GM15510 (cell line): ENCODE measurements around the gene STIM2.

Experiments
- POLR2A ChIP-seq: IDR thresholded peaks from 3 replicates; pipeline ENCODE4 v1.6.1; 2011; ENCODE audit warnings: borderline replicate concordance; ENCODE audit not compliant: insufficient read length; ENCODE audit errors: extremely low read depth

The STIM2 gene

DNA sequence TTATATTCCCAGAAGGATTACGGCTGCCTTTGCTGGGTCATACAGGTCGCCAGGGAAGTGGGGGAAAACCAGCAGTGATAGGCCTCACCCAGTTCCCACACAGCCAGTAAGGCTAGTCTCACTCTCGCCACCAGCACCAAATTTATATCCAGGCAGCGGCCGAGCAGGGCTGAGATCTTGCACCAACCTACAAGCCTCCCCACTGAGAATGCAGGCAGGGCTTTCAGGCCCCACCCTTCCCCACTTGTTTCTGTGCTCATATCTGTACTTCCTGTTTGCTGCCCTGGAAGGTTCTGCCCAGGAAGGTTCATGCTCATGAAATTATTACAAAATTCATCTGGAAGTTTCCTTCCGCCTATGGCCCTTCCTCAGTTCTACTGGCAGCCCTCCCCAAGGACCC, 179.7 kb downstream of the STIM2 start:
- no peak for TF ChIP-seq POLR2A

GRCh38 chr4:27042411-27042810, 181.8 kb downstream of the STIM2 start:
- TF ChIP-seq POLR2A = no peak

- no peak for TF ChIP-seq POLR2A
Measured at GRCh38 chr4:27043200-27043599, 182.6 kb downstream of the STIM2 start.

- TF ChIP-seq POLR2A = no peak
Measured at GRCh38 chr4:27046851-27047250, 186.2 kb downstream of the STIM2 start.

GRCh38 chr4:27048429-27049238, 188.0 kb downstream of the STIM2 start:
- no peak for TF ChIP-seq POLR2A

- TF ChIP-seq POLR2A = no peak
Measured at GRCh38 chr4:27049239-27049829, 188.7 kb downstream of the STIM2 start.

- no peak for TF ChIP-seq POLR2A
Measured at GRCh38 chr4:27050731-27051130, 190.1 kb downstream of the STIM2 start.

DNA sequence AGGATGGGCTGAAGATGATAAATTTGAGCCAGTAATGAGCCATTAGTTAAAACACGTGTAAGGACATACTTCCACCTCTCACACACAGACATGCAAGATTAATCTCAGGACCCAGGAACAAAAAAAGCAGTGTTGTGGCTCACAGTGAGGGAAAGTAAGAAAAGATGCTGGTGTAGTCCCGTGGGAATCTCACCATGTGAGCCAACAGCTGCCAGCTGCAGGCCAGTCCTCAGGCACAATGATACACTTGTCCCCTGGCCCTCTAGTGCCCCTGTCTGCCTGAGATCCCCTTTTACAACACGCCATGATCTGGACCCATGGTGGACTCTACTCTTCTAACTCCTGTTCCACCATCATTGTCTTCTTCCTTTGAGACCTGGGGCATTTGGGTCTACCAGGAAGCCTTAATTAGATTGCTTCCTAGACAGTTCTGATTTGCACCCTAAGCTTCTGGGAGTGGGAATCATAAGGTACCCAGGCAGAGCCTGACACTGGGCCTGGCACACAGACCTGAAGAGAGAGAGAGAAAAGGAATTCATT, 194.7 kb downstream of the STIM2 start:
- no peak for TF ChIP-seq POLR2A

DNA sequence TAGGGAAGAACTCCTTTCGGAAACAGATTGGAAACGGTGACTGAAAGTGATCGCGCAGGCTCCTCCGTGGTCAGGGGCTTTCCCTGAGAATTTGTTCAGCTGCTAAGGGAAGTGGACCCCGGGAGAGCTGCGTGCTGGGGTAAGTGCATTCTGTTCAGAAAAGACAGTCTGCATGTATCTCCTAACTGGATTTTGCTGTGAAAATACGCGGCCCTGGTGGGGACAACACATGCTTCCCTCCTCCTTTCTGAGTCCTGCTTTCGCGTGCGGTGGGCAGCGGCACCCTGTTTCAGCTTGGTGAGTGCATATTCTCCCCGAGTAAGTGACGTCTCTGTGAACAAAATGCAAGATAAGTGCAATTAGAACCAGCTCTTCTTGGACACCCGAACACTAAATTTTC, 195.6 kb downstream of the STIM2 start:
- TF ChIP-seq POLR2A = no peak

DNA sequence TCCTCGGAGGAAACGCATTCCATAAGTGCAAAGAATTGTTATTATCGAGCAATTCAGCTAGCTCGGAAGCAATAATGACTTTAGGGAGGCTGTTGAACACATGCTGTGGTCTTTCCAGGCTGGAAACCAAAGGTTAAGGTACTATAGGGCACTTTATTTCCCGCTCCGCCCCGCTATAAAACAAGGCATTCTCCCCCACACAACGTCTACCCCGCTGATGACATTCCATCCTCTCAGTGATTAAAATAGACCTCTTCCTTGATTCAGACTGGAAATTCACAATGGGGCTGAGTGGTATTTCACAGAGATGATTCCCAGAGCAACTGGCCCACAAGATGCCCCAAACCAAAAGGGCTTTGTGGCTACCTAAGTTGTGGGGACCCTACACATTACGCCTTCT, 196.4 kb downstream of the STIM2 start:
- no peak for TF ChIP-seq POLR2A

DNA sequence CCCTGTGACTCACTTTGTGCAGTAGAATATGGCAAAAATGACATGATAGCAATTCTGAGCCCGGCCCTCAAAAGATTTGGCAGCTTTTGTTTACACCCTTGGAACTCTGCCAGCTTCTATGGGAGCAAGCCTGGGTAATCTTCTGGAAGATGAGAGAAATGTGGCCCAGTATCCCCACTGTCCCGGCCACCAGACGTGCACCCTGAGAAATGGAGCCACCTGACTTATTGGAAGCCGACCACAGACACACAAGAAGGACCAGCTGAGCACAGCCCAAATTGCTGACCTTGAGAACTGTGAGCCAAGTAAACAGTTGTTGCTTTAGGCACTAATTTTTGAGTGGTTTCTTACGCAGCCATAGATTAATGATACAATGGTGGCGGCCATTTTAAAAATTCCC, 197.0 kb downstream of the STIM2 start:
- TF ChIP-seq POLR2A = no peak

DNA sequence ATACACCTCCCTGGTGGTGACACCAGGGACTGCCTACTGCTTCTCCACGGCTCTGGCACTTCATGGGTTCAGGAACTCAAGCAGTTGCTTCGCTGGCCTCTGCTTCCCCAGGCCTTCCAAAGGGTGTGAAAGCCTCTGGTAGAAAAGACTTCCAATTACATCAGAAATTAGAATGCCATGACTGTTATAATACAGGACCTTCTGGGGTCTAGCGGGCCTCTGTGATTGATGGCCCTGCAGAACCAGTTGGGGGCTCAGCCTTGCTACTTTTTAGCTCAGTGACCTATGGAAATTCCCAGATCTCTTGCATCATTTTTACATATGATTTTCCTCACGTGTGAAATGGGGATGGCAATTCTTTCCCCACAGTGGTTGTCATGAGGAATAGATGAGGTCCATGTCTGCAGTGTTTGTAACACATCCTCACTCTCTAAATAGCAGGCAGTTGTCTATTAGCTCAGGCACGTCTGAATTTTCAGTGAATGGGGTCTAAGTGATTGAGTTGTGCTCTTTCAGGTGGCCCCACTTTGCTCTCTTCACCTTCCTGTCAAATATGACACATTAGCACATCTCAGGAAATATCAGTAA, 198.3 kb downstream of the STIM2 start:
- TF ChIP-seq POLR2A = no peak

DNA sequence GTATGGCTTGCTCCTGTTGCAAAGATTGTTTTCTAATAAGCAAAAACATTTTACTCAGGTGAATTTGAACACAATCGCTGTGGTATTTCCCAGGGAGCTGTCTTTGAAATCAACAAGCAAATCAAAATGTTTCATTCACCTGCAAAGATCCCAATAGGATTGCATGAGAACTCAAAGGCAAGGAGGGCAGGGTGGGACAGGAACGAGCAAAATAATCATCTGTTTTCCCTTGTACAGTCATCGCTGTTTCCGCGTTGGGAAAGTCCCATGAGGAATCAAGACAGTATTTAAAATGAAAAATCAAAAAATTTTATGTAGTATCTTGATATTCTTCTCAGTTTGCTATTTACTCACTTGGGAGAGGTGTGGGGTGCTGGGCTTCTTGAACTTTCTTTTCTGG, 198.8 kb downstream of the STIM2 start:
- no peak for TF ChIP-seq POLR2A

DNA sequence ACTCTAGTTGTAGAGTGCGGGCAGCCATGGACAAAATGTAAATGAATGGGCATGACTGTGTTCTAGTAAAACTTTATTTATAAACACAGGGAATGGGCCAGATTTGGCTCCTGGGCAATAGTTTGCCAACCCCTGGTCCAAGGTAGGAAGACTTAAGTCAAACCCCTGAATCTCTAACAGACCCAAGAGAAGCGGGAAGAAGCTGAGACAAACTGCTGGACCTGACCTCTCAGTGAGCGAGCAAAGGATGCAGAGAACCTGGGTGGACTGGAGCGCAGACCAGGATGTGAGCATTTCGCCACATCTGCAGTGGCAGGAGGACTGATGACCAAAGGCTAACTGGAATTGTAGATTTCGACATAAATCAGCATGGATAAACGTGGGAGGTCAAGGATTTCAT, 201.6 kb downstream of the STIM2 start:
- TF ChIP-seq POLR2A = no peak

GRCh38 chr4:27066591-27066990, 205.9 kb downstream of the STIM2 start:
- no peak for TF ChIP-seq POLR2A
